Stimulated activated effector memory CD8-positive, alpha-beta T cell treated with anti-CD3 and anti-CD28 coated beads, Interleukin-12 subunit alpha, Interleukin-12 subunit beta, amount 100 ng/mL, for 72 hours (primary cell): ENCODE data around the gene MAPK12.

Experiments
- ATAC-seq: fragments of 150-1000 bp; cut with Tn5 transposase; 2 replicates; pipeline ENCODE4 v1.10.0; 2021
- DNase-seq, 2 donors: peaks; one replicate each; pipeline ENCODE4 v3.0.0; 2021 to 2022; ENCODE audit warnings: low spot score in 2 of 2
- H3K27ac Mint-ChIP-seq: one replicate; pipeline ENCODE4 v1.8.0; 2022; ENCODE audit warnings: mild to moderate bottlenecking, mixed read lengths
- H3K36me3 Mint-ChIP-seq: one replicate; pipeline ENCODE4 v1.8.0; 2022; ENCODE audit warnings: mild to moderate bottlenecking, mixed read lengths
- H3K4me1 Mint-ChIP-seq: one replicate; pipeline ENCODE4 v1.8.0; 2022; ENCODE audit warnings: mixed read lengths
- H3K4me3 Mint-ChIP-seq: one replicate; pipeline ENCODE4 v1.8.0; 2022; ENCODE audit warnings: mild to moderate bottlenecking, mixed read lengths
- H3K9me3 Mint-ChIP-seq: one replicate; pipeline ENCODE4 v1.8.0; 2022; ENCODE audit warnings: mixed read lengths

MAPK12 gene

GRCh38 chr22:50203288-50203687 lies 58.2 kb downstream of the MAPK12 start:
- peaks cover 36% of the 10 kb centered on the region for H3K4me1 Mint-ChIP-seq
- H3K9me3 Mint-ChIP-seq: no peaks in the 10 kb centered on the region
- DNase-seq (no peak), ATAC-seq (no peak)
- peaks cover 57% of the 10 kb centered on the region for H3K36me3 Mint-ChIP-seq
- no peak overlapping the region for H3K27ac Mint-ChIP-seq
- H3K4me3 Mint-ChIP-seq: no peak overlapping the region
